RWPE1 (cell line): ENCODE data around the gene ZNF865.
"Not testable (repeated sequence)": the region's sequence is repeated elsewhere in the genome, so short reads cannot be mapped to it uniquely, and the experiment has no call there.

Experiments
- CTCF ChIA-PET: fragments of 350-600 bp; sonication (Branson Sonifier 250); formaldehyde crosslinking; extraction: SDS; loops from one replicate; lab custom pipeline; 2021; lab: Yijun Ruan, JAX
- POLR2A ChIA-PET: fragments of 400-600 bp; formaldehyde crosslinking; extraction: SDS; loops from one replicate; lab custom pipeline; 2020; ENCODE audit warnings: antibody characterized with exemption; ENCODE audit not compliant: low non-redundant PET; lab: Yijun Ruan, JAX
- DNase-seq: peaks from one replicate; pipeline ENCODE4 v3.0.0; 2012; ENCODE audit warnings: low spot score
- H3K27ac ChIP-seq: fragments of 450-650 bp; 2 replicates; pipeline ENCODE4 v1.5.1; 2017
- TF ChIP-seq, protein P1 (sequence below): fragments of 450-650 bp; conservative IDR thresholded peaks from 2 replicates; pipeline ENCODE4 v1.5.1; 2017; ENCODE audit warnings: low read depth, mild to moderate bottlenecking

ZNF865 gene

DNA sequence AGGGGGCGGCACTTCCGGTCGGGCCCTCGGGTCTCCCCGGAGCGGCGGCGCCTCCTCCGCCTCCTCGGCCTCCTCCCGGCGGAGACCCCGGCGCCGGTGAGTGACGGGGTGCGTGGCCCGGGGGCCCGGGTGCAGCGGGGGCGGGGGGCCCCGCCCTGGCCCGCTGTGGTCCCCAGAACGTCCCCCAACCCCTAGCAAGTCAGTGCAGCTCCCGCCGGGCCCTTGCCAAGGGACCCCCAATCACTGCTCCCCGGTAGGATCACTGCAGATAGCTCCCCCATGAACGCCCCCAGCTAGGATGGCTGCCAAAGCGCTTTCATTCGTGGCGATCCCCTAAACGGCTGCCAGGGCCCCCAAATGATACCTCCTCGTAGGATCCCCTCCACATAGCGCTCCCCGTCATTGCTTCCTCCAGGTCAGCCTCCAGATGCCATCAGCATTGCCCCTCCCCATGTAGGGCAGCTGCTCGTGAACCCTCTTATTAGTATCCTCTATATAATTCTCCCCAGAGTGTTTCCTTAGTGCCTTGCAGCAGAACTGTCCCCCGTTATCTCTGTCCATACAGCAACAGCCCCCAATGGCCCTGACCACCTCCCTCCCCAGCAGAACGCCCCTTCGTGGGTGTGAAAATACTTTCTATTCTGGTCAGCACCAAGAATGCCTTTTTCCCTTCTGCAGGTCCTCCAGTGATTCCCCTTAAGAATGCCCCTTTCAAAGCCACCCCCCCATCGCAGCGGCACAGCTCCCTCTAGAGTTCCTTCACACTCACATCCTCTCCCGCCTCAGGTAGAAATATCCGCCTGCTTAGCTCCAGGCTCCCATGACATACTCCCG lies at the start of gene ZNF865:
Gene ZNF865, plus strand, starts transcription at position 11 of the 834 bp plus-strand sequence. CDS start 7,972 bp downstream, outside the sequence.
- TF ChIP-seq, protein P1, sequence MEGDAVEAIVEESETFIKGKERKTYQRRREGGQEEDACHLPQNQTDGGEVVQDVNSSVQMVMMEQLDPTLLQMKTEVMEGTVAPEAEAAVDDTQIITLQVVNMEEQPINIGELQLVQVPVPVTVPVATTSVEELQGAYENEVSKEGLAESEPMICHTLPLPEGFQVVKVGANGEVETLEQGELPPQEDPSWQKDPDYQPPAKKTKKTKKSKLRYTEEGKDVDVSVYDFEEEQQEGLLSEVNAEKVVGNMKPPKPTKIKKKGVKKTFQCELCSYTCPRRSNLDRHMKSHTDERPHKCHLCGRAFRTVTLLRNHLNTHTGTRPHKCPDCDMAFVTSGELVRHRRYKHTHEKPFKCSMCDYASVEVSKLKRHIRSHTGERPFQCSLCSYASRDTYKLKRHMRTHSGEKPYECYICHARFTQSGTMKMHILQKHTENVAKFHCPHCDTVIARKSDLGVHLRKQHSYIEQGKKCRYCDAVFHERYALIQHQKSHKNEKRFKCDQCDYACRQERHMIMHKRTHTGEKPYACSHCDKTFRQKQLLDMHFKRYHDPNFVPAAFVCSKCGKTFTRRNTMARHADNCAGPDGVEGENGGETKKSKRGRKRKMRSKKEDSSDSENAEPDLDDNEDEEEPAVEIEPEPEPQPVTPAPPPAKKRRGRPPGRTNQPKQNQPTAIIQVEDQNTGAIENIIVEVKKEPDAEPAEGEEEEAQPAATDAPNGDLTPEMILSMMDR = peak; percentile 86
- POLR2A ChIA-PET = interaction anchor here (0.6 to 1.0 kb wide), 3 partner anchors 19 to 254 kb away, joined by 3 to 10 read pairs (median 3); partner anchors contain the start of gene ZNF784
- peak within 1 kb of the TSS; percentile 98 for H3K27ac ChIP-seq
- CTCF ChIA-PET = interaction anchor here (0.5 to 1.5 kb wide), 18 partner anchors 11 to 1251 kb away, joined by 3 to 5 read pairs (median 3); partner anchors contain the start of gene ZNF784
- peak; percentile 68 for DNase-seq

DNA sequence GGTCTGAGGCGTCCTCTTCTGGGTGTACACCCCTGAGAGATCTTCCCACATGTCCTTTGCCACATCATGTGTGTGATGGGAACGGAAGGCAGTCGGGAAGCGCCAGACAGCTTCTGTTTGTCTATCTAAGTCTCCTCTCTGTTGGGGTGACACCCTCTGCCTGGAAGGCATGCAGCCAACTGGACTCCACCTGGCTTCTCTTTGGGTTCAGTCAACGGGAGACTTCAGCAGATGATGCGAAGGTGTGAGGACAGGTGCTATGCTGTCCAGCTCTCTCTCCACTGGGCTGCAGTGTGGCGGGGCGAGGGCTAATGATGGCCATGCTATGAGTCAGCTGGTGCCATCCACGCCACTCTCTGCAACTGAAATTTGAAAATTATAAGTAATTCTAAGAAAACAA lies 45.8 kb upstream of the ZNF865 start:
- H3K27ac ChIP-seq = no peak overlapping the region
- DNase-seq = no peak
- ChIA-PET POLR2A (no interaction called here), CTCF (interaction anchor here (0.5 to 0.7 kb wide), 2 partner anchors 14 to 55 kb away, joined by 3 to 4 read pairs; no protein-coding TSS in a partner anchor)
- TF ChIP-seq, protein P1 = no peak

DNA sequence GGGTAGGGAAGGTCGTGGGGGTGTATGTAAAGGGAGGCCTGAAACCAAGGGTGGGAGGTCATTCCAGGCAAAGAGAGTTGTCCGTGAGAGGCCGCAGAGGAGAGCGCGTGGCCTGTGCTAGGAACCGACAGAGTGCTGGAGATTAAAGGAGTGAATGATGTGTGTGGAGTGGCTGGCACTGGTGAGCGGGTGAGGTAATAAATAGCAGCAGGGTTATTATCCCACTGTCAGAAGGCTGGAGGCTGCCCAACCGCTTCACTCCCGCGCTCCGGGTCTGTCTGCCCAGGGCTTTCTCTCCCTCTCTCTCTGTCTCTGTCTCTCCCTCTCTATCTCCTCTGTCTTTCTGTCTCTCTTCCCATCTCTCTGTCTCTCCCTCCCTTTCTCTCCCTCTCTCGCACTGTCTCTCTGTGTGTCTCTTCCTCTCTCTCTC lies 42.2 kb upstream of the ZNF865 start:
- POLR2A ChIA-PET = no interaction called here

DNA sequence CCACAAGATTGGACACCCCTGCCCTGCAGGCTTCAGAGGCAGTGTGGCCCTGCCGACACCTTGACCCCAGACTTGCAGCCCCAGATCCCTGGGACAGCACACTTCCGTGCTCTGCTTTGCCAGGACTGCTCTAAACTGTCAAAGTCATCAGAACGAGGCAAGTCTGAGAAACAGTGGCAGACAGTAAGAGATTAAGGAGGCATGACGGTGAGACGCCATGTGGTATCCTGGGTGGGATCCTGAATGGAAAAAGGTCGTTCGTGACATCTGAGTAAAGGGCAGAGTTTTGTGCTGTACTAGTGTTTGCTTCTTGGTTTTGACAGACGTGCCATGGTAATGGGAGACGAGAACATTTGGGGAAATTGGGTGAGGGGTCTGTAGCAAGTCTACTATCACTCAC lies 38.6 kb upstream of the ZNF865 start:
- TF ChIP-seq, protein P1 = no peak
- no peak for DNase-seq
- ChIA-PET CTCF (no interaction called here), POLR2A (interaction anchor here (0.7 kb wide), 1 partner anchor 31 kb away, joined by 6 read pairs; no protein-coding TSS in a partner anchor)
- H3K27ac ChIP-seq = no peak overlapping the region

More for the DNA sequence above, 42.2 kb upstream of the ZNF865 start:
- TF ChIP-seq, protein P1 = no peak
- no peak for DNase-seq
- CTCF ChIA-PET = no interaction called here
- no peak overlapping the region for H3K27ac ChIP-seq

DNA sequence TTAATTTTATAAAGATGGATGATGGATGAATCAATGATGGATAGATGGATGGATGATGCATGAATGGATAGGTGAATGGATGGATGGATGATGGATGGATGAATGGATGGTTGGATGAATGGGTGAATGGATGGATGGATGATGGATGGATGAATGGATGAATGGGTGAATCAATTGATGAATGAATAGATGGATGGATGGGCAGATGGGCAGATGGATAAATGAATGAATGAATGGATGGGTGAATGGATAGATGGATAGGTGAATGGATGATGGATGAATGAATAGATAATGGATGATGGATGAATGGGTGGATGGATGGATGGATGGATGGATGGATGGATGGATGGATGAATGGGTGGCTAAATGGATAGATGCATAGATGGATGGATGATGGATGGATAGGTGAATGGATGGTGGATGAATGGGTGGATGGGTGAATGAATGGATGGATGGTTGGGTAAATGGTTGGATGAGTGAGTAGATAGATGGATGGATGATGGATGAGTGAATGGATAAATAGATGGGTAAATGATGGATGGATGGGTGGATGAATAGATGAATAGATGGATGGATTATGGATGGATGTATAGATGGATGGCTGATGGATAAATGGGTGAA lies 37.6 kb upstream of the ZNF865 start:
- ChIA-PET CTCF (no interaction called here), POLR2A (no interaction called here)
- TF ChIP-seq, protein P1 = no peak
- H3K27ac ChIP-seq = no peak overlapping the region
- DNase-seq = no peak

DNA sequence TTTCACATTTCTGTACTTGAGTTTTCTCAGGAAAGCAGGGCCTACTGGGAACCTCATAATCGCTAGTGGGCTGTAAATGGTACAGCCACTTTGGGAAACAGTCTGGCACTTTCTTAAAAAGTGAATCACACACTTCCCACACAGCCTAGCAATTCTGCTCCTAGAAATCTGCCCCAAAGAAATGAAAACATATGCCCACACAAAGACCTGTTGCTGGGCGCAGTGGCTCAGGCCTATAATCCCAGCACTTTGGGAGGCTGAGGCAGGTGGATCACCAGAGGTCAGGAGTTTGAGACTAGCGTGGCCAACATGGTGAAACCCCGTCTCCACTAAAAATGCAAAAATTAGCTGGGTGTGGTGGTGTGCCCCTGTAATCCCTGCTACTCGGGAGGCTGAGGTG lies 36.0 kb upstream of the ZNF865 start:
- CTCF ChIA-PET, POLR2A ChIA-PET, DNase-seq, H3K27ac ChIP-seq: not testable (repeated sequence)

DNA sequence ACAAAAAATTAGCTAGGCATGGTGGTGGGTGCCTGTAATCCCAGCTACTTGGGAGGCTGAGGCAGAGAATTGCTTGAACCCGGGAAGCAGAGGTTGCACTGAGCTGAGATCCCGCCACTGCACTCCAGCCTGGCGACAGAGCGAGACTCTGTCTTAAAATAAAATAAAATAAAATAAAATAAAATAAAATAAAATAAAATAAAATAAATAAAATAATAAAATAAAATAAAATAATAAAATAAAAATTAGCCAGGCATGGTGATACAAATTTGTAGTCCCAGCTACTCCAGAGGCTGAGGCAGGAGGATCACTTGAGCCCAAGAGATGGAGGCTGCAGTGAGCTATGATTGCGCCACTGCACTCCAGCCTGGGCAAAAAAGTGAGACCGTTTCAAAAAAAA lies 31.5 kb upstream of the ZNF865 start:
- DNase-seq, H3K27ac ChIP-seq, POLR2A ChIA-PET: not testable (repeated sequence)
- CTCF ChIA-PET = interaction anchor here (0.7 to 1.1 kb wide), 2 partner anchors 14 to 59 kb away, joined by 3 to 4 read pairs; no protein-coding TSS in a partner anchor
